HG03064 (cell line): ENCODE results near the gene AGAP3.

Source experiments
- ATAC-seq: cut with Tn5 transposase; IDR thresholded peaks from one replicate; pipeline ENCODE4 v1.9.1; 2021; ENCODE audit warnings: low read depth; ENCODE audit not compliant: unreplicated experiment

AGAP3 gene

GRCh38 chr7:151057989-151058780, 28.1 kb upstream of the AGAP3 start:
- ATAC-seq: peak; percentile 80

GRCh38 chr7:151058781-151059366, 27.4 kb upstream of the AGAP3 start:
- no peak for ATAC-seq

- peak; percentile 25 for ATAC-seq
These were observed 26.7 kb upstream of the AGAP3 start, which contains the start of gene SLC4A2 for GRCh38 chr7:151059367-151060112. TSS of gene SLC4A2 (plus strand) at chr7:151059589. CDS start at chr7:151061988, 2,399 bp downstream.

- no peak for ATAC-seq
These were observed 26.2 kb upstream of the AGAP3 start for GRCh38 chr7:151060113-151060415.

GRCh38 chr7:151060416-151061212, 25.7 kb upstream of the AGAP3 start:
- ATAC-seq: no peak

- ATAC-seq: no peak
These were observed 24.8 kb upstream of the AGAP3 start for GRCh38 chr7:151061213-151062110.

- no peak for ATAC-seq
These were observed 24.2 kb upstream of the AGAP3 start for GRCh38 chr7:151062111-151062398.

- no peak for ATAC-seq
These were observed 23.7 kb upstream of the AGAP3 start for GRCh38 chr7:151062399-151063211.

- no peak for ATAC-seq
These were observed 23.1 kb upstream of the AGAP3 start for GRCh38 chr7:151063212-151063561.

- ATAC-seq: no peak
These were observed 21.8 kb upstream of the AGAP3 start for GRCh38 chr7:151064454-151064853.

GRCh38 chr7:151064993-151065392, 21.3 kb upstream of the AGAP3 start:
- ATAC-seq: no peak

GRCh38 chr7:151065516-151065915, 20.8 kb upstream of the AGAP3 start:
- no peak for ATAC-seq

GRCh38 chr7:151066273-151066974, 19.9 kb upstream of the AGAP3 start:
- ATAC-seq: no peak

GRCh38 chr7:151068069-151068773, 18.1 kb upstream of the AGAP3 start:
- no peak for ATAC-seq

GRCh38 chr7:151069841-151070573, 16.3 kb upstream of the AGAP3 start:
- ATAC-seq: no peak

- ATAC-seq: no peak
These were observed 15.7 kb upstream of the AGAP3 start for GRCh38 chr7:151070574-151070960.

- no peak for ATAC-seq
These were observed 15.0 kb upstream of the AGAP3 start for GRCh38 chr7:151071032-151071866.
